Measurements from ENCODE around the gene CADM1.

CADM1 gene

GRCh38 chr11:115126092-115126491 is 378.1 kb downstream of the CADM1 start:
- Mint-ChIP-seq H3K9me3 (no peaks in the 10 kb centered on the region), H3K27me3 (peaks cover 0 to 25% of the 10 kb centered on the region in 2 donors), H3K36me3 (ENCODE audit: insufficient read depth) (no peaks in the 10 kb centered on the region), H3K4me1 (ENCODE audit: low read depth in 2 of 2) (peaks cover 0 to 1% of the 10 kb centered on the region in 2 donors), H3K4me3 (no peak overlapping the region), H3K27ac (no peak overlapping the region)
- ATAC-seq (replicated peaks) (no peak), DNase-seq (no peak)

- Mint-ChIP-seq H3K27me3 (peaks cover 0 to 25% of the 10 kb centered on the region in 2 donors), H3K36me3 (ENCODE audit: insufficient read depth) (no peaks in the 10 kb centered on the region), H3K4me1 (ENCODE audit: low read depth in 2 of 2) (peaks cover 0 to 1% of the 10 kb centered on the region in 2 donors), H3K4me3 (no peak overlapping the region), H3K9me3 (no peaks in the 10 kb centered on the region), H3K27ac (no peak overlapping the region)
- ATAC-seq (replicated peaks), result no peak
- DNase-seq, result no peak
Measured at GRCh38 chr11:115124786-115125185, 379.4 kb downstream of the CADM1 start.

- H3K27me3 Mint-ChIP-seq, result peaks cover 0 to 16% of the 10 kb centered on the region in 2 donors
- no peaks in the 10 kb centered on the region for H3K9me3 Mint-ChIP-seq
- peaks cover 0 to 1% of the 10 kb centered on the region in 2 donors for H3K4me1 Mint-ChIP-seq (ENCODE audit: low read depth in 2 of 2)
- no peak for DNase-seq
- H3K36me3 Mint-ChIP-seq (ENCODE audit: insufficient read depth), result no peaks in the 10 kb centered on the region
- no peak overlapping the region for H3K4me3 Mint-ChIP-seq
- no peak overlapping the region for H3K27ac Mint-ChIP-seq
- ATAC-seq (replicated peaks), result no peak
Measured at GRCh38 chr11:115123641-115124040, 380.6 kb downstream of the CADM1 start.

GRCh38 chr11:115122274-115122673 is 381.9 kb downstream of the CADM1 start:
- H3K27me3 Mint-ChIP-seq, result peaks cover 0 to 9% of the 10 kb centered on the region in 2 donors

More at GRCh38 chr11:115122274-115122673, 381.9 kb downstream of the CADM1 start:
- ATAC-seq (replicated peaks) (no peak), DNase-seq (no peak)
- no peaks in the 10 kb centered on the region for H3K9me3 Mint-ChIP-seq
- H3K27ac Mint-ChIP-seq, result no peak overlapping the region
- H3K4me3 Mint-ChIP-seq, result no peak overlapping the region
- H3K36me3 Mint-ChIP-seq (ENCODE audit: insufficient read depth), result no peaks in the 10 kb centered on the region
- peaks cover 0 to 1% of the 10 kb centered on the region in 2 donors for H3K4me1 Mint-ChIP-seq (ENCODE audit: low read depth in 2 of 2)

All from effector memory CD8-positive, alpha-beta T cell (primary cell).